ENCODE data around the gene SPSB3.
"Not testable (repeated sequence)": the region's sequence is repeated elsewhere in the genome, so short reads cannot be mapped to it uniquely, and the experiment has no call there.

SPSB3 gene

GRCh38 chr16:1734816-1735215, 47.6 kb downstream of the SPSB3 start:
- no peak for DNase-seq

- DNase-seq: no peak
These were observed 48.2 kb downstream of the SPSB3 start for GRCh38 chr16:1734123-1734522.

GRCh38 chr16:1732551-1732987, 49.8 kb downstream of the SPSB3 start:
- DNase-seq: not testable (repeated sequence)

GRCh38 chr16:1732071-1732470, 50.3 kb downstream of the SPSB3 start:
- DNase-seq: no peak

- no peak for DNase-seq
These were observed 50.8 kb downstream of the SPSB3 start for GRCh38 chr16:1731603-1732002.

- DNase-seq: no peak
These were observed 51.3 kb downstream of the SPSB3 start for GRCh38 chr16:1731073-1731472.

- no peak for DNase-seq
These were observed 52.9 kb downstream of the SPSB3 start for GRCh38 chr16:1729445-1729844.

GRCh38 chr16:1729026-1729425, 53.3 kb downstream of the SPSB3 start:
- DNase-seq: no peak

GRCh38 chr16:1727651-1728624, 54.4 kb downstream of the SPSB3 start:
- no peak for DNase-seq
